Breast epithelium (tissue), 3 donors: ENCODE results near the gene BTBD8.

ENCODE experiments used
- POLR2AphosphoS5 ChIP-seq, 3 donors: sonication (generic); formaldehyde crosslinking; IDR thresholded peaks; one replicate each; pipeline ENCODE4 v1.6.1; 2017; ENCODE audit warnings: antibody characterized with exemption in 3 of 3
- TF ChIP-seq, protein P1 (sequence below), 3 donors: fragments of 450-650 bp; IDR thresholded peaks; one replicate each; pipeline ENCODE4 v1.5.1; 2016 to 2017; ENCODE audit warnings: antibody characterized with exemption in 3 of 3, mild to moderate bottlenecking in 3 of 3, moderate library complexity in 3 of 3

DNA sequence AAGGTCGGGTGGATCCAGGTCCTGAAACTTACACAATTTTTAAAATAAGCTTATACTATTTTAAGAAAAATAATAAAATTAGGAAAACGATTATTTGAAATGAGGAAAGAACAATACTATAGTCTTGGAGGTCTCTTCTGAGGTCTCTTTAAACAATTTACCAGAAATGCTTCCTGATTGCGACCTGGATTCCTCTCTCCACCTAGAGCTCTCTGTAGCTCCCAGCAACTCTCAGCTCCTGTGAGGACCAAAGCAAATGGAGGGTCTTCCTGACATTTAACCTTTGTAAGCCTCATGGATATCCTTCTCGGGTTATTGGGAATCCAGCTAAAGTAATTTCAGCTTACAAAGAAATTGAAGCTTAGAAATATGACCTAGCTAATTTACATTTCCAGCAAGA is 886 bp downstream of the BTBD8 start:
- TF ChIP-seq POLR2AphosphoS5 (IDR thresholded peaks at IDR 0.05), result no peak
- TF ChIP-seq, protein P1, sequence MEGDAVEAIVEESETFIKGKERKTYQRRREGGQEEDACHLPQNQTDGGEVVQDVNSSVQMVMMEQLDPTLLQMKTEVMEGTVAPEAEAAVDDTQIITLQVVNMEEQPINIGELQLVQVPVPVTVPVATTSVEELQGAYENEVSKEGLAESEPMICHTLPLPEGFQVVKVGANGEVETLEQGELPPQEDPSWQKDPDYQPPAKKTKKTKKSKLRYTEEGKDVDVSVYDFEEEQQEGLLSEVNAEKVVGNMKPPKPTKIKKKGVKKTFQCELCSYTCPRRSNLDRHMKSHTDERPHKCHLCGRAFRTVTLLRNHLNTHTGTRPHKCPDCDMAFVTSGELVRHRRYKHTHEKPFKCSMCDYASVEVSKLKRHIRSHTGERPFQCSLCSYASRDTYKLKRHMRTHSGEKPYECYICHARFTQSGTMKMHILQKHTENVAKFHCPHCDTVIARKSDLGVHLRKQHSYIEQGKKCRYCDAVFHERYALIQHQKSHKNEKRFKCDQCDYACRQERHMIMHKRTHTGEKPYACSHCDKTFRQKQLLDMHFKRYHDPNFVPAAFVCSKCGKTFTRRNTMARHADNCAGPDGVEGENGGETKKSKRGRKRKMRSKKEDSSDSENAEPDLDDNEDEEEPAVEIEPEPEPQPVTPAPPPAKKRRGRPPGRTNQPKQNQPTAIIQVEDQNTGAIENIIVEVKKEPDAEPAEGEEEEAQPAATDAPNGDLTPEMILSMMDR (IDR thresholded peaks at IDR 0.05), result no peak
